ENCODE data around the gene DNAH17. TPM values are rescaled to one million over a fixed set of nuclear protein-coding genes. Genes with fewer than 3 reads are reported as not detected.

Gene DNAH17
- total RNA-seq, 2 donors from 2014 or later, result not detected

DNA sequence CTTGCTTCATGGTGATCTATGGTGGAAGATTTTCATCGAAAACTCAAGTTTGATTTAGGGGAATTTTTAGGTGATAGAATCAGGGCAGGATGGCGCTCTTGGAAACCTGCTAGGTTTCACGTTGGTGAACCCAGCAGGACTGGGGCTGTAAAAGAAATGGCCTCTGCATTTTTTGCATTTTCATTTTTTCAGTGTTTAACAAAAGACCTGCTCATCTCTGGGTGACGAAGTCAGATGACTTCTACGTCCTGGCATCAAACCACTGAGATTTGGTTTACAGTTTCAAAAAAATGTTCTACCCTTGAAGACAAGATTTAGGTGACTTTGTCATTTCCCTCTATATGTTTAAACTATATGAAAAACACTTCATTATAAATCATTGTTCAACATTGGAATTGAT lies 196.8 kb downstream of the DNAH17 start:
- DNase-seq, result no peak
- 76% methylated on average over 5 of the region's 5 CpGs for WGBS, 2 donors
- no peak for ATAC-seq
- Histone ChIP-seq H3K27me3 (no peaks in the 10 kb centered on the region), H3K36me3 (replicated peaks in 1 of 2; ENCODE audit: insufficient read depth in 1 of 2, low read depth in 2 of 2) (no peaks in the 10 kb centered on the region), H3K27ac (no peak overlapping the region), H3K4me3 (no peak overlapping the region), H3K9me3 (no peaks in the 10 kb centered on the region), H3K4me1 (peaks cover 41% of the 10 kb centered on the region)
- no peak for TF ChIP-seq POLR2A (IDR thresholded peaks at IDR 0.05)
- TF ChIP-seq, protein P1, sequence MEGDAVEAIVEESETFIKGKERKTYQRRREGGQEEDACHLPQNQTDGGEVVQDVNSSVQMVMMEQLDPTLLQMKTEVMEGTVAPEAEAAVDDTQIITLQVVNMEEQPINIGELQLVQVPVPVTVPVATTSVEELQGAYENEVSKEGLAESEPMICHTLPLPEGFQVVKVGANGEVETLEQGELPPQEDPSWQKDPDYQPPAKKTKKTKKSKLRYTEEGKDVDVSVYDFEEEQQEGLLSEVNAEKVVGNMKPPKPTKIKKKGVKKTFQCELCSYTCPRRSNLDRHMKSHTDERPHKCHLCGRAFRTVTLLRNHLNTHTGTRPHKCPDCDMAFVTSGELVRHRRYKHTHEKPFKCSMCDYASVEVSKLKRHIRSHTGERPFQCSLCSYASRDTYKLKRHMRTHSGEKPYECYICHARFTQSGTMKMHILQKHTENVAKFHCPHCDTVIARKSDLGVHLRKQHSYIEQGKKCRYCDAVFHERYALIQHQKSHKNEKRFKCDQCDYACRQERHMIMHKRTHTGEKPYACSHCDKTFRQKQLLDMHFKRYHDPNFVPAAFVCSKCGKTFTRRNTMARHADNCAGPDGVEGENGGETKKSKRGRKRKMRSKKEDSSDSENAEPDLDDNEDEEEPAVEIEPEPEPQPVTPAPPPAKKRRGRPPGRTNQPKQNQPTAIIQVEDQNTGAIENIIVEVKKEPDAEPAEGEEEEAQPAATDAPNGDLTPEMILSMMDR (IDR thresholded peaks at IDR 0.05), result no peak
- intact Hi-C loops (cut with DNase I), result no loop called here

DNA sequence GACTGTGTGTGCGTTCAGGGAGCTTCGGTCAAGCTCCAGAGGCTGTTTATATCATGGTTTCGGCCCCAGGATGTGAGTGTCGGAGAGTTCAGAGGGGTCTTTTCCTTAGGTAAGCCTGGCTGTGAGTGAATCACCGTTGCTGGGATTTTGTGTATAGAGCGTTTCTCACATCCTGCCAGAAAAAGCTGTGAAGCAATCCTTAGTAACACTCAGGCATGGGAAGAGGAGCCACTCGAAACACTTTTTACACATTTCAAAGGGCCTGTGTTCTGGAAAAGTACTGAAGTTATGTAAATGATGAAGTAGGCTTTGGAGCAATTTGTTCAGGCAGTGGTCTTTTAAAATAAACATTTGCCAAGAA lies 198.1 kb downstream of the DNAH17 start:
- H3K9me3 ChIP-seq, result no peaks in the 10 kb centered on the region
- DNase-seq, result no peak
- TF ChIP-seq, protein P1 (IDR thresholded peaks at IDR 0.05), result no peak
- no peak for TF ChIP-seq POLR2A (IDR thresholded peaks at IDR 0.05)
- peak overlapping the region; percentile 67 to 91 for H3K4me3 ChIP-seq
- peak overlapping the region; percentile 19 to 88 (median 78) for H3K27ac ChIP-seq
- peaks cover 41% of the 10 kb centered on the region for H3K4me1 ChIP-seq
- H3K27me3 ChIP-seq, result no peaks in the 10 kb centered on the region
- WGBS, 2 donors, result 5% methylated on average over 5 to 7 of the region's 7 CpGs
- H3K36me3 ChIP-seq (replicated peaks in 1 of 2; ENCODE audit: insufficient read depth in 1 of 2, low read depth in 2 of 2), result no peaks in the 10 kb centered on the region
- no peak for ATAC-seq
- intact Hi-C loops (cut with DNase I), result no loop called here

DNA sequence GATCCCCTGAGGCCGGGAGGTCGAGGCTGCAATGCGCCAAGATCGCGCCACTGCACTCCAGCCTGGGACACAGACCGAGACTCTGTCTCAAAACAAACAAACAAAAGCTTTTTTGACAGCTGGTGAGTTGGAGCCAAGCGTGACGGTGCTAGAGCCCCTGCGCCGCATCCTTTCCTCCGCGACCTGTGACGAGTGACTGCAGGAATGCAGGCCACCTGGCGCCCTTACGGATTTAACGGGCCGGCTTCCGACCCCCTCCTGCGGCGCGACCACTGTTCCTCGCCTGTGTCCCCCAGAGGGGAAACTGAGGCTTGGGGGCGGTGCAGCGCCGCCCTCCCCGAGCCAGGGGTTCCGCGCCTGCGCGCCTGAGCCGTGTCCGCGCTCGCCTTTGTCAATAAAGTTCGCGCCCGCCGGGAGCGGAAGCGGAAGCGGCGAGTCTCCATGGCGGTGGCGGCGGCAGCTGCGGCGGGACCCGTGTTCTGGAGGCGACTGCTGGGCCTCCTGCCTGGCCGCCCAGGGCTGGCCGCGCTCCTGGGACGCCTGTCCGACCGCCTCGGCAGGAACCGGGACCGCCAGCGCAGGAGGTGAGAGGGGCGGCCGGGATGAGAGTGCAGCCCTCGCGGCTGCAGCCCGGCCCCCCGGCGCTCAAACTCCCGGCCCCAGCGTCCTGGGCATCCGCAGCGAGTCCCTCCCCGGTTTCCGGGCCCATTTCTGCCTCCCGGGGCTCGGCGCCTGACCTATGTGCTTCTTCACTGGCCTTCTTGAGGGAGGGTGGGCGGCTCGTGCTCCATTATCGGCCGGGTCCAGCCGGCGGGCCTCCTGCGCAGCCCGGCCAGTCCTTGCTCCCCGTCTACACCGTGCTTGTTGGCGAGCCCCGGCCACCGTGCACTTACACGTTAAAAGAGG lies 198.7 kb downstream of the DNAH17 start, which contains the start of gene PGS1:
Gene PGS1 (plus strand): TSS at position 425 of the 906 bp plus-strand sequence. CDS start 17 bp downstream, at position 442.
- TF ChIP-seq, protein P1 (IDR thresholded peaks at IDR 0.05), result peak in 1 of 7 experiments; percentile 12
- TF ChIP-seq POLR2A (IDR thresholded peaks at IDR 0.05), result peak; percentile 52 to 79 (median 72)
- H3K36me3 ChIP-seq (replicated peaks in 1 of 2; ENCODE audit: insufficient read depth in 1 of 2, low read depth in 2 of 2), result no peaks in the 10 kb centered on the region
- intact Hi-C loops (cut with DNase I), result no loop called here
- peaks cover 40% of the 10 kb centered on the region for H3K4me1 ChIP-seq
- WGBS, 2 donors, result 2 to 4% methylated on average over 9 to 89 of the region's 89 CpGs
- no peaks in the 10 kb centered on the region for H3K27me3 ChIP-seq
- H3K27ac ChIP-seq, result peak within 1 kb of the TSS; percentile 48 to 88 (median 78)
- DNase-seq (peak; percentile 75 to 81 (median 78)), ATAC-seq (peak; percentile 87)
- H3K9me3 ChIP-seq, result no peaks in the 10 kb centered on the region
- H3K4me3 ChIP-seq, result peak within 1 kb of the TSS; percentile 67 to 91

DNA sequence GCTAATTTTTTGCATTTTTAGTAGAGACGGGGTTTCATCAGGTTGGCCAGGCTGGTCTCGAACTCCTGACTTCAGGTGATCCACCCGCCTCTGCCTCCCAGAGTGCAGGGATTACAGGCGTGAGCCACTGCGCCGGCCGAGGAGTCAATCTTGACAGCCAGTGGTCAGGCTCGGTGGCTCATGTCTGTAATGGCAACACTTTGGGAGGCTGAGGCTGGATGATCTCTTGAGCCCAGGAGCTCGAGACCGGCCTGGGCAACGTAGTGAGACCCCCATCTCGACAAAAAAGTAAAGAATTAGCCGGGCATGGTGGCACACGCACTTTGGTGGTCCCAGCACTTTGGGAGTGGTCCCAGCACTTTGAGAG lies 199.4 kb downstream of the DNAH17 start:
- intact Hi-C loops (cut with DNase I), result no loop called here
- DNase-seq, result no peak
- H3K9me3 ChIP-seq, result no peaks in the 10 kb centered on the region
- H3K4me3 ChIP-seq, result peak overlapping the region; percentile 67 to 91
- H3K4me1 ChIP-seq, result peaks cover 35% of the 10 kb centered on the region
- no peak for TF ChIP-seq POLR2A (IDR thresholded peaks at IDR 0.05)
- TF ChIP-seq, protein P1 (IDR thresholded peaks at IDR 0.05), result no peak
- peak overlapping the region; percentile 48 to 88 (median 78) for H3K27ac ChIP-seq
- WGBS, 2 donors, result 47 to 65% methylated on average over 7 to 14 of the region's 14 CpGs
- no peaks in the 10 kb centered on the region for H3K27me3 ChIP-seq
- no peaks in the 10 kb centered on the region for H3K36me3 ChIP-seq (replicated peaks in 1 of 2; ENCODE audit: insufficient read depth in 1 of 2, low read depth in 2 of 2)
- no peak for ATAC-seq
